Measurements from ENCODE around the gene GBX1. TPM values are rescaled to one million over a fixed set of nuclear protein-coding genes. Genes with fewer than 3 reads are reported as not detected.

Gene GBX1
- 0.27 to 0.55 TPM in 2 of 3 replicates, not detected in the other for total RNA-seq (2021)
- percentile 27 among the genes with signal in this experiment for Bru-seq, nascent RNA
- long read RNA-seq, experiment 1 = 0 reads
- long read RNA-seq, experiment 2 = 0 reads
- long read RNA-seq, experiment 3 = 0 reads

GRCh38 chr7:151167197-151167961, at the start of gene GBX1:
GBX1 (minus strand) TSS chr7:151167694; CDS start chr7:151167548, 146 bp downstream.
- Mint-ChIP-seq H3K36me3 (no peaks in the 10 kb centered on the region), H3K4me3 (peak within 1 kb of the TSS; percentile 67), H3K27ac (no peak within 1 kb of the TSS), H3K9me3 (peaks cover 4% of the 10 kb centered on the region), H3K4me1 (peaks cover 12% of the 10 kb centered on the region), H3K27me3 (ENCODE audit: low read depth) (peaks cover 44% of the 10 kb centered on the region)
- ChIA-PET CTCF (interaction anchor here (0.6 to 5.8 kb wide), 40 partner anchors 9 to 187 kb away, joined by 3 to 59 read pairs (median 4); partner anchors contain the start of genes ABCB8 and H2BK1), POLR2A (interaction anchor here (1.1 to 2.1 kb wide), 2 partner anchors 10 to 52 kb away, joined by 3 to 6 read pairs; no protein-coding TSS in a partner anchor)
- TF ChIP-seq HMGXB4 (CRISPR knock-in tag; IDR thresholded peaks at IDR 0.05) (peak; percentile 42; the same call in 1 of the 2 replicates), FOXP4 (CRISPR knock-in tag; IDR thresholded peaks at IDR 0.05) (0 out of 2 replicates have a peak, but pooled peaks have one; percentile 21), FOXK1 (CRISPR knock-in tag; IDR thresholded peaks at IDR 0.05) (no peak), ZNF423 (CRISPR knock-in tag; IDR thresholded peaks at IDR 0.05) (peak; percentile 74)
- ATAC-seq (peak; percentile 41), DNase-seq (ENCODE audit: low spot score) (peak; percentile 53)

- Mint-ChIP-seq H3K36me3 (peaks cover 58% of the 10 kb centered on the region), H3K4me1 (peaks cover 7% of the 10 kb centered on the region), H3K27ac (no peak overlapping the region), H3K9me3 (no peaks in the 10 kb centered on the region), H3K4me3 (no peak overlapping the region), H3K27me3 (ENCODE audit: low read depth) (no peaks in the 10 kb centered on the region)
- TF ChIP-seq NFYB (CRISPR knock-in tag; conservative IDR thresholded peaks at IDR 0.05; ENCODE audit: low read depth) (no peak), ATF6 (CRISPR knock-in tag; IDR thresholded peaks at IDR 0.05) (no peak), ZNF423 (CRISPR knock-in tag; IDR thresholded peaks at IDR 0.05) (no peak), MXD4 (CRISPR knock-in tag; IDR thresholded peaks at IDR 0.05; ENCODE audit: borderline replicate concordance) (no peak), TP53 (CRISPR knock-in tag; IDR thresholded peaks at IDR 0.05) (no peak), ZBTB21 (CRISPR knock-in tag; IDR thresholded peaks at IDR 0.05; ENCODE audit: borderline replicate concordance) (no peak), SP1 (CRISPR knock-in tag; conservative IDR thresholded peaks at IDR 0.05) (no peak), ATF2 (CRISPR knock-in tag; IDR thresholded peaks at IDR 0.05; ENCODE audit: borderline replicate concordance, low read depth) (no peak), SMAD3 (CRISPR knock-in tag; IDR thresholded peaks at IDR 0.05; ENCODE audit: borderline replicate concordance) (no peak), ZNF219 (CRISPR knock-in tag; IDR thresholded peaks at IDR 0.05; ENCODE audit: borderline replicate concordance) (no peak), AFF4 (CRISPR knock-in tag; IDR thresholded peaks at IDR 0.05; ENCODE audit: borderline replicate concordance) (no peak), FOXP1 (CRISPR knock-in tag; IDR thresholded peaks at IDR 0.05; ENCODE audit: borderline replicate concordance) (no peak), ZNF138 (CRISPR knock-in tag; conservative IDR thresholded peaks at IDR 0.05) (no peak), JUN (CRISPR knock-in tag; IDR thresholded peaks at IDR 0.05) (no peak), ZNF317 (CRISPR knock-in tag; IDR thresholded peaks at IDR 0.05; ENCODE audit: borderline replicate concordance, low read depth) (no peak), CDX4 (CRISPR knock-in tag; IDR thresholded peaks at IDR 0.05; ENCODE audit: borderline replicate concordance) (no peak), NR3C1 (CRISPR knock-in tag; conservative IDR thresholded peaks at IDR 0.05; ENCODE audit: low read depth) (no peak), ZNF396 (CRISPR knock-in tag; IDR thresholded peaks at IDR 0.05; ENCODE audit: borderline replicate concordance) (no peak)
- DNase-seq (ENCODE audit: low spot score) (no peak), ATAC-seq (no peak)
- CTCF ChIA-PET = no interaction called here
- POLR2A ChIA-PET = no interaction called here
Measured at GRCh38 chr7:151215396-151215795, 47.9 kb upstream of the GBX1 start.
